ENCODE results near the gene SMYD2. TPM values are rescaled to one million over a fixed set of nuclear protein-coding genes. Genes with fewer than 3 reads are reported as not detected.

Gene SMYD2
- total RNA-seq, 1 experiment from 2014 or later: 6.4 TPM

GRCh38 chr1:214241060-214241459 is 39.9 kb upstream of the SMYD2 start (continued):
- TF ChIP-seq MAX (CRISPR knock-in tag; IDR thresholded peaks at IDR 0.05): no peak
- no peak for TF ChIP-seq ATF6 (CRISPR knock-in tag; IDR thresholded peaks at IDR 0.05)
- TF ChIP-seq STAT6 (CRISPR knock-in tag; conservative IDR thresholded peaks at IDR 0.05; ENCODE audit: low read depth): no peak
- TF ChIP-seq ZNF121 (CRISPR knock-in tag; IDR thresholded peaks at IDR 0.05): no peak
- no peak for TF ChIP-seq NR2C2 (CRISPR knock-in tag; IDR thresholded peaks at IDR 0.05)
- TF ChIP-seq ZNF532 (CRISPR knock-in tag; IDR thresholded peaks at IDR 0.05; ENCODE audit: borderline replicate concordance): no peak
- no peak for TF ChIP-seq MLX (CRISPR knock-in tag; IDR thresholded peaks at IDR 0.05)

- ChIA-PET POLR2A (no interaction called here), CTCF (interaction anchor here (0.9 kb wide), 1 partner anchor 84 kb away, joined by 3 read pairs; no protein-coding TSS in a partner anchor)
- DNase-seq (ENCODE audit: low spot score) (no peak), ATAC-seq (peak; percentile 16; the same call in 1 of the 2 replicates)
- Mint-ChIP-seq H3K27ac (no peak overlapping the region), H3K4me3 (no peak overlapping the region), H3K27me3 (ENCODE audit: low read depth) (no peaks in the 10 kb centered on the region), H3K36me3 (no peaks in the 10 kb centered on the region), H3K4me1 (peaks cover 17% of the 10 kb centered on the region), H3K9me3 (no peaks in the 10 kb centered on the region)
- TF ChIP-seq TP53 (CRISPR knock-in tag; IDR thresholded peaks at IDR 0.05) (no peak), SP1 (CRISPR knock-in tag; conservative IDR thresholded peaks at IDR 0.05) (no peak), ZNF396 (CRISPR knock-in tag; IDR thresholded peaks at IDR 0.05; ENCODE audit: borderline replicate concordance) (no peak), ZBTB21 (CRISPR knock-in tag; IDR thresholded peaks at IDR 0.05; ENCODE audit: borderline replicate concordance) (no peak), CDX4 (CRISPR knock-in tag; IDR thresholded peaks at IDR 0.05; ENCODE audit: borderline replicate concordance) (no peak), RELA (CRISPR knock-in tag; IDR thresholded peaks at IDR 0.05; ENCODE audit: borderline replicate concordance) (no peak), ZNF416 (CRISPR knock-in tag; IDR thresholded peaks at IDR 0.05) (no peak), OVOL2 (CRISPR knock-in tag; IDR thresholded peaks at IDR 0.05; ENCODE audit: borderline replicate concordance) (no peak), CREM (CRISPR knock-in tag; IDR thresholded peaks at IDR 0.05) (no peak), AFF4 (CRISPR knock-in tag; IDR thresholded peaks at IDR 0.05; ENCODE audit: borderline replicate concordance) (no peak), CBFB (CRISPR knock-in tag; IDR thresholded peaks at IDR 0.05; ENCODE audit: low read depth) (no peak), CTCF (IDR thresholded peaks at IDR 0.05) (no peak)
Measured at GRCh38 chr1:214244252-214244651, 36.7 kb upstream of the SMYD2 start.
